C4-2B (cell line): ENCODE data around the gene PTPRM.

Experiments
- CTCF ChIP-seq: fragments of 450-650 bp; conservative IDR thresholded peaks from 2 replicates; pipeline ENCODE4 v1.5.1; 2017; ENCODE audit warnings: mild to moderate bottlenecking
- ZFX ChIP-seq: fragments of 450-650 bp; IDR thresholded peaks from 2 replicates; pipeline ENCODE4 v1.6.1; 2017

GRCh38 chr18:8253944-8254343, 686.8 kb downstream of the PTPRM start:
- TF ChIP-seq CTCF (no peak), ZFX (no peak)
